Testis (tissue), 2 donors: ENCODE measurements around the gene WDFY4.

Experiments
- CTCF ChIP-seq, 3 experiments: fragments of 450-650 bp in 2 of 3; fragments of 200-600 bp in 1 of 3; sonication (generic) in 1 of 3; IDR thresholded peaks; one replicate each; pipeline ENCODE4 v1.5.1; 2016 to 2019; ENCODE audit warnings: antibody characterized with exemption in 3 of 3, mild to moderate bottlenecking in 2 of 3, moderate library complexity in 1 of 3
- POLR2A ChIP-seq: fragments of 450-650 bp; IDR thresholded peaks from one replicate; pipeline ENCODE4 v1.6.1; 2017; ENCODE audit warnings: antibody characterized with exemption, mild to moderate bottlenecking, moderate library complexity

- TF ChIP-seq CTCF (IDR thresholded peaks at IDR 0.05) (no peak), POLR2A (no peak)
Measured at GRCh38 chr10:48805848-48806247, 121.2 kb downstream of the WDFY4 start.
